AG08396 (cell line): ENCODE results near the gene CDK13.
"Not testable (repeated sequence)": the region's sequence is repeated elsewhere in the genome, so short reads cannot be mapped to it uniquely, and the experiment has no call there.

Source experiments
- DNase-seq: peaks from one replicate; pipeline ENCODE4 v3.0.0; 2012; ENCODE audit warnings: low spot score, mixed read lengths

The CDK13 gene

GRCh38 chr7:39949971-39950472 is at the start of gene CDK13:
Gene CDK13 (plus strand): TSS chr7:39950256. CDS start chr7:39950642, 386 bp downstream.
- peak; percentile 74 for DNase-seq

- no peak for DNase-seq
These were observed 46.0 kb upstream of the CDK13 start for GRCh38 chr7:39904077-39904486.

- DNase-seq, result no peak
These were observed 41.9 kb upstream of the CDK13 start for GRCh38 chr7:39908141-39908540.

- DNase-seq, result no peak
These were observed 41.1 kb upstream of the CDK13 start for GRCh38 chr7:39908973-39909372.

GRCh38 chr7:39909526-39909925 is 40.5 kb upstream of the CDK13 start:
- no peak for DNase-seq

- peak; percentile 14 for DNase-seq
These were observed 39.8 kb upstream of the CDK13 start for GRCh38 chr7:39910108-39910869.

DNA sequence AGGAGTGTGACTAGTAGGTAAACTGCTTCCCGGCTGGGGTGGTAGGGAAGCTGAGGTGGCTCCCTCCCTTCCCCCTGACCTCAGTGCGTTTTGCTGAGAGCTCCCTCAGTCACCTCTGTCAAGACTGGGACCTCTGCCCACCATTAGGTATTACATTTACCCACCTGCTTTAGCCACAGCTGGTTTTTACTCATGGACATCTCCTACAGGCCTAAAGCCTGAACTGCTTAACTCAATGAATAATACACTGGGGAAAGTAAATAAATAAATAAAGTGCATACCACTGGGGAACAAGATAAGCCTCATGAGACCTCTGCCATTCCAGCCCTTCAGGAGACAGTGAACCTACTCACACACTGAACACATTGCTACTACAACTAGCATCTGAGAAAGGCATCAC is 38.9 kb upstream of the CDK13 start:
- DNase-seq, result no peak

- not testable (repeated sequence) for DNase-seq
These were observed 34.2 kb upstream of the CDK13 start for GRCh38 chr7:39915847-39916246.

GRCh38 chr7:39919646-39920045 is 30.4 kb upstream of the CDK13 start:
- no peak for DNase-seq

GRCh38 chr7:39921506-39922175 is 28.4 kb upstream of the CDK13 start:
- DNase-seq, result no peak

DNA sequence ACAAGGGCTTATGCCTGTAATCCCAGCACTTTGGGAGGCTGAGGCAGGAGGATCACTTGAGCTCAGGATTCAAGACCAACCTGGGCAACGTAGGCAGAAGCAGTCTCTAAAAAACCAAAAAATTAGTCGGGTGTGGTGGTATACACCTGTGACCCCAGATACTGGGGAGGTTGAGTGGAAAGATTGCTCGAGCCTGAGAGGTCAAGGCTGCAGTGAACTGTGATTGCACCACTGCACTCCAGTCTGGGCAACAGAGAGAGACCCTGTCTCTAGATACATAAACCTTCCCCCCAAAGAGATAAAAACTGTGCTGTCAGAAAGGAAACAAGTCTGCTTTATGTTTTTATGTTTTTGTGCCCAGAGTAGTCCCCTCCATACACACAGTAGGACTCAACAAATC is 27.5 kb upstream of the CDK13 start:
- DNase-seq, result no peak

DNA sequence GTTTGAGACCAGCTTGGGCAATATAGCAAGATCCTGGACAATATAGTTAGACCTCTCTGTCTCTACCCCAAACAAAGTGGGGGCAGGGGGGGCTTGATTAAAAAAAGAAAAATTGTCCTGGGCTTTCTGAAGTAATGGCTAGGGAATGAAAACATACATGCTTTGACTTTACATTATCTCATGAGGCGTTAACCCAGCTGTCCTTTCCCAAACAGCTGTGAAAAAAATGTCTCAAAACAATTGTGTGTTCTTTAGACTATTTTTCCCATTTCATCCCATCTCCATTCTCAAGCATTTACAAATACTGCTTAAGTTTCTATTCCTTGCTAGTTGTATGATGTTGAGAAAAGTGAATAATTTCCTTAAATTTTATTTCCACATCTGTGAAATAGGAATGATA is 27.0 kb upstream of the CDK13 start:
- no peak for DNase-seq

DNA sequence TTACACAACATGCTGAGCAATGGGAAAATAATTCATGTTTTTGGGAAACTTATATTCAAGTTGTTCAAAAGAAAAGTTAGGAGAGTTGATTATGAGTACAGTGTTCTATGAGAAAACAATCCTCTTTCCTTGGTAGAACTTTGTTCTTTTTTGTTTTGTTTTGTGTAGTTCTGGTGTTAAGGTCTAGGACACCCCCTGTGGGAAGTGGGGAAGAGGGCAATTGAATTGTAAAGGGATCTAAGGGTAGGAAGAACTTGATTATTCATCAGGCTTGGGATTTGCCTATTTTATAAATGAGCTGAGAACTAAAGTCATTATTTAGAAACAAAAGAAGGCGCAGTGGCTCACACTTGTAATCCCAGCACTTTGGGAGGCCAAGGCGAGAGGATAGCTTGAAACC is 25.9 kb upstream of the CDK13 start:
- no peak for DNase-seq

- no peak for DNase-seq
These were observed 23.9 kb upstream of the CDK13 start for GRCh38 chr7:39926111-39926510.

DNA sequence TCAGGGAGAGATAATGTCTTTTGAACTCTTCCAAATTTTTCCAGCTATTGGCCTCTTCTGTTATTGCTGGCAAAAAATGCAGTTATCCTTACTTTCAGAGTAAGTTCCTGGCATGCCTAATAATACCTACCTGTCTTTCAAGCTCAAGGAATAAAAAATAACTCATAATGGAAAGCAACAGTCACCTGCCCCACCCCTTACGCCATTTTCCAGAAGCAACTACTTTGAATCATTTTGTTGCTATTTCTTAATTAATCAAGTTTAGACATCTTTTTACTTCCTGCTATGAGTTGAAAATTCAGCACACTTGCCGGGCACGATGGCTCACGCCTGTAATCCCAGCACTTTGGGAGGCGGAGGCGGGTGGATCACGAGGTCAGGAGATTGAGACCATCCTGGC is 23.0 kb upstream of the CDK13 start:
- no peak for DNase-seq

- DNase-seq, result no peak
These were observed 15.9 kb upstream of the CDK13 start for GRCh38 chr7:39934132-39934531.

DNA sequence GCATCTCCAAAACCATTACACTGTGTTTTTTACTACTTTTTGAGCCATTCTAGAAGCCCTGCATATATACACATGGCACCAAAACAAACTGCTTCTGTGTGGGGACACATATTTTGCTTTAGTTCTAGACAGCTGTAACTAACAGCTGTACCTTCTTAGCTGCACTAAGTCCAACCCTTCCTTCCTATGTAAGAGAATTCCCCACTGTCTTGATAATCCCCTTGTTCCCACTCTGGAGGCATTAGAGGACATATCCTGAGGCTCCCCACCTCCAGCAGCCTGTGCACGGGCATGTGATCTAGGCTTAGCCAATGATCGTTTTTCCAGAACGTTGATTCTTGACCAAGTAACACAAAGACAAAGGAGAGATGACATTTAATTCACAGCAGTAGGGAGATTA is 13.3 kb upstream of the CDK13 start:
- DNase-seq, result no peak

- DNase-seq, result no peak
These were observed 12.5 kb upstream of the CDK13 start for GRCh38 chr7:39937366-39938153.

- DNase-seq, result no peak
These were observed 7.2 kb upstream of the CDK13 start for GRCh38 chr7:39942883-39943282.

DNA sequence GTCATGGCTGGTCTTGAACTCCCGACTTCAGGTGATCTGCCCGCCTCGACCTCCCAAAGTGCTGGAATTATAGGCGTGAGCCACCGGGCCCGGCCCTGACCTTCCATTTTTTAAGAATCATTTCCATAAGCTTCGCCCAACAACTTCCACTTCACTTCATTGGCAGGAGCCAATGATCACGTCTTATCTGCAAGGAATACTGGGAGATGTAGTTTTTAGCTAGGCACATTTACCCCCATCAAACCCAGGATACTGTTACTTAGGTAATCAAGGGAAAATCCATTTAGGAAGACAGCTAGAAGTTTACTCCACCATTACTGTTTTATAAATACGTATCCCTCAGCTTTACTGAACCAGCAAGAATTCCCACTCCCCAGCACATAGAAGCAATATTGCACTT is 3.4 kb upstream of the CDK13 start:
- DNase-seq, result no peak

DNA sequence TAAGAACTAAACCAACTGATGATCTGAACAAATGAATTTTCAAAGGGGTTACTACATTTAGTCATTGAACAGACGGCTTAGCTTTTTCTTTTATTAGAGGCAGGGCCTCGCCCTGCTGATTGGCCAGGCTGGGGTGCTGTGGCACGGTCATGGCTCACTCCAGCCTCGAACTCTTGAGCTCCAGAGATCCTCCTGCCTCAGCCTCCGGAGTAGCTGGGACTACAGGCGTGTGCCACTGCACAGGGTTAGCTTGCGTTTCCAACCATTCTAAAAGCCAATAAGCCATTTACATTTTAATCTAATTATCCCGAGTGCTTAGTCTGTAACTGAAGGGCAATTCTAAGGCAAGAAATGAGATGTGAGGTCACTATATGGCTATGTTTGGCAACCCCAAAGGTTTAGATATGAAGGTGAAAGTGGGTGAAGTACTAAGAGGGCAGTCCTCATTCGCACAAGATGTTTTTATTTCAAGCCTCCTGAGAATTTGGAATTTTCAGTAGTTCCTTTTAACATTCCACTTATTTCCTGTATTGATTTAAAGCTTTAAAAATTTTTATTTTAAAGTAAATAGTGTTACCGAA is 1.6 kb upstream of the CDK13 start:
- DNase-seq, result no peak
